ENCODE measurements around the gene LDLRAD4. TPM values are rescaled to one million over a fixed set of nuclear protein-coding genes. Genes with fewer than 3 reads are reported as not detected.
A peak's percentile ranks its signal among the peaks of the same experiment; 100 is the strongest.

The LDLRAD4 gene
- total and polyA plus RNA-seq, 12 donors, result 3.9 to 64.5 (median 36.0) TPM

GRCh38 chr18:13407484-13407883 lies 188.9 kb downstream of the LDLRAD4 start:
- WGBS, 4 donors, result 88 to 99% (median 93%) methylated on average over 4 of the region's 4 CpGs
- DNase-seq, result peak in 1 of 7 donors; percentile 20

GRCh38 chr18:13409026-13409425 lies 190.5 kb downstream of the LDLRAD4 start:
- Histone ChIP-seq H3K27me3 (no peaks in the 10 kb centered on the region), H3K9me3 (replicated peaks in 1 of 3) (no peaks in the 10 kb centered on the region), H3K4me1 (replicated peaks in 1 of 2) (no peaks in the 10 kb centered on the region), H3K36me3 (replicated peaks in 1 of 2) (no peaks in the 10 kb centered on the region), H3K4me3 (no peak overlapping the region), H3K27ac (no peak overlapping the region)
- TF ChIP-seq POLR2A (IDR thresholded peaks at IDR 0.05), result no peak
- TF ChIP-seq CTCF (IDR thresholded peaks at IDR 0.05), result no peak
- intact Hi-C loops (cut with DNase I), result no loop called here
- DNase-seq, result no peak
- 91 to 100% (median 99%) methylated on average over 1 of the region's 1 CpG for WGBS, 4 donors

More at GRCh38 chr18:13407484-13407883, 188.9 kb downstream of the LDLRAD4 start:
- no peaks in the 10 kb centered on the region for H3K27me3 ChIP-seq
- H3K4me3 ChIP-seq, result no peak overlapping the region
- no peak overlapping the region for H3K27ac ChIP-seq
- TF ChIP-seq CTCF (IDR thresholded peaks at IDR 0.05) (no peak), POLR2A (IDR thresholded peaks at IDR 0.05) (no peak)
- intact Hi-C loops (cut with DNase I), result no loop called here
- H3K4me1 ChIP-seq (replicated peaks in 1 of 2), result no peaks in the 10 kb centered on the region
- H3K9me3 ChIP-seq (replicated peaks in 1 of 3), result no peaks in the 10 kb centered on the region
- H3K36me3 ChIP-seq (replicated peaks in 1 of 2), result no peaks in the 10 kb centered on the region

- WGBS, 4 donors, result 89 to 92% (median 91%) methylated on average over 11 of the region's 11 CpGs
- no peaks in the 10 kb centered on the region for H3K36me3 ChIP-seq (replicated peaks in 1 of 2)
- H3K4me3 ChIP-seq, result no peak overlapping the region
- no peak for TF ChIP-seq CTCF (IDR thresholded peaks at IDR 0.05)
- TF ChIP-seq POLR2A (IDR thresholded peaks at IDR 0.05), result no peak
- no peak for DNase-seq
- H3K4me1 ChIP-seq (replicated peaks in 1 of 2), result peaks cover 0 to 7% of the 10 kb centered on the region in 2 donors
- no peak overlapping the region for H3K27ac ChIP-seq
- no peaks in the 10 kb centered on the region for H3K27me3 ChIP-seq
- intact Hi-C loops (cut with DNase I), result no loop called here
- no peaks in the 10 kb centered on the region for H3K9me3 ChIP-seq (replicated peaks in 1 of 3)
These were observed 191.4 kb downstream of the LDLRAD4 start for GRCh38 chr18:13409997-13410396.

GRCh38 chr18:13410471-13410870 lies 191.9 kb downstream of the LDLRAD4 start:
- H3K27me3 ChIP-seq, result no peaks in the 10 kb centered on the region
- H3K9me3 ChIP-seq (replicated peaks in 1 of 3), result no peaks in the 10 kb centered on the region
- H3K4me3 ChIP-seq, result no peak overlapping the region
- TF ChIP-seq CTCF (IDR thresholded peaks at IDR 0.05), result no peak
- TF ChIP-seq POLR2A (IDR thresholded peaks at IDR 0.05), result no peak
- H3K4me1 ChIP-seq (replicated peaks in 1 of 2), result peaks cover 0 to 7% of the 10 kb centered on the region in 2 donors
- no peak for DNase-seq
- H3K36me3 ChIP-seq (replicated peaks in 1 of 2), result no peaks in the 10 kb centered on the region
- H3K27ac ChIP-seq, result no peak overlapping the region
- intact Hi-C loops (cut with DNase I), result no loop called here
